Gastroesophageal sphincter (tissue), 4 donors: Measurements from ENCODE around the gene MPHOSPH10. TPM values are rescaled to one million over a fixed set of nuclear protein-coding genes. Genes with fewer than 3 reads are reported as not detected.

Experiments used
- ATAC-seq: fragments of 150-250 bp; one replicate; pipeline ENCODE4 v1.9.1; 2016; ENCODE audit warnings: mild to moderate bottlenecking, moderate library complexity
- H3K27ac ChIP-seq, 4 donors: fragments of 200-600 bp; sonication (generic) in 3 of 4; 1 replicate in 3 of 4; 2 replicates in 1 of 4; pipeline ENCODE4 v1.5.1; 2016 to 2019
- H3K27me3 ChIP-seq: fragments of 200-600 bp; sonication (generic); one replicate; pipeline ENCODE4 v1.5.1; 2019
- H3K36me3 ChIP-seq, 2 donors: fragments of 200-600 bp; sonication (generic); one replicate each; pipeline ENCODE4 v1.5.1; 2019; ENCODE audit warnings: control low read depth in 1 of 2
- H3K4me1 ChIP-seq, 3 donors: fragments of 200-600 bp; sonication (generic); 1 replicate in 2 of 3; 2 replicates in 1 of 3; pipeline ENCODE4 v1.5.1; 2016 to 2019; ENCODE audit warnings: control low read depth in 2 of 3
- H3K4me3 ChIP-seq, 2 donors: fragments of 200-600 bp; sonication (generic); one replicate each; pipeline ENCODE4 v1.5.1; 2019; ENCODE audit warnings: mild to moderate bottlenecking in 1 of 2, moderate library complexity in 1 of 2
- H3K9me3 ChIP-seq, 3 donors: fragments of 200-600 bp; sonication (generic); one replicate each; pipeline ENCODE4 v1.5.1; 2017 to 2019; ENCODE audit warnings: control low read depth in 2 of 3
- EP300 ChIP-seq: sonication (generic); formaldehyde crosslinking; IDR thresholded peaks from one replicate; pipeline ENCODE4 v1.6.1; 2017; ENCODE audit warnings: antibody characterized with exemption, mild to moderate bottlenecking
- POLR2A ChIP-seq, 2 donors: fragments of 450-650 bp; IDR thresholded peaks; one replicate each; pipeline ENCODE4 v1.6.1; 2017; ENCODE audit warnings: antibody characterized with exemption in 2 of 2, mild to moderate bottlenecking in 2 of 2, moderate library complexity in 1 of 2
- POLR2AphosphoS5 ChIP-seq: sonication (generic); formaldehyde crosslinking; IDR thresholded peaks from one replicate; pipeline ENCODE4 v1.6.1; 2017; ENCODE audit warnings: antibody characterized with exemption
- WGBS, 2 donors: methylation state at CpG; one replicate each; pipeline ENCODE4 v1.1.5; 2018; ENCODE audit warnings: low coverage in 1 of 2; 5-methylcytosine and 5-hydroxymethylcytosine counted together
- total RNA-seq, 4 donors: library from RNA; depleted of rRNA; stranded (reverse); fragments of >200 nt; gene quantifications; one replicate each; pipeline ENCODE4 v1.1.0, GENCODE V29; 2016
- TF ChIP-seq, protein P1 (sequence below), 4 experiments: fragments of 200-600 bp in 2 of 4; fragments of 450-650 bp in 2 of 4; sonication (generic) in 1 of 4; IDR thresholded peaks; one replicate each; pipeline ENCODE4 v1.5.1; 2017 to 2019; ENCODE audit warnings: antibody characterized with exemption in 4 of 4, mild to moderate bottlenecking in 2 of 4, moderate library complexity in 2 of 4

MPHOSPH10 gene
- total RNA-seq, 4 donors from 2014 or later: 16.2 to 24.6 (median 22.1) TPM

DNA sequence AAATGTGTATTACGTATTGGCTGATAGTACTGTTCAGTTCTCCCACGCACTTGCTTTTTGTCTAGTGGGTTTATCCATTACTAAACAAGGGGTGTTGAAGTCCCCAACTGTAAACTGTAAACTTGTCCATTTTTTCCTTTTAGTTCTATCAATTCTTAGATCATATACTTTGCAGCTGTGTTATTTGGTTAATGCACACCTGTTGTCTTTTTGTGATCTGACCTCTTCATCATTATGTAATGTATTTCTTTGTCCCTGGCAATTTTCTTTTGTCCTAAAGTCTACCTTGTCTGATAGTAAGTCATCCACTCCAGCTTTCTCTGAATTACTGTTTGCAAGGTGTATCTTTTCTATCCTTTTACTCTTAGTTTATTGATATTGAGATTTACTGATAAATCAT lies 22.3 kb upstream of the MPHOSPH10 start:
- TF ChIP-seq POLR2A (IDR thresholded peaks at IDR 0.05) (no peak), EP300 (no peak), POLR2AphosphoS5 (no peak)
- TF ChIP-seq, protein P1, sequence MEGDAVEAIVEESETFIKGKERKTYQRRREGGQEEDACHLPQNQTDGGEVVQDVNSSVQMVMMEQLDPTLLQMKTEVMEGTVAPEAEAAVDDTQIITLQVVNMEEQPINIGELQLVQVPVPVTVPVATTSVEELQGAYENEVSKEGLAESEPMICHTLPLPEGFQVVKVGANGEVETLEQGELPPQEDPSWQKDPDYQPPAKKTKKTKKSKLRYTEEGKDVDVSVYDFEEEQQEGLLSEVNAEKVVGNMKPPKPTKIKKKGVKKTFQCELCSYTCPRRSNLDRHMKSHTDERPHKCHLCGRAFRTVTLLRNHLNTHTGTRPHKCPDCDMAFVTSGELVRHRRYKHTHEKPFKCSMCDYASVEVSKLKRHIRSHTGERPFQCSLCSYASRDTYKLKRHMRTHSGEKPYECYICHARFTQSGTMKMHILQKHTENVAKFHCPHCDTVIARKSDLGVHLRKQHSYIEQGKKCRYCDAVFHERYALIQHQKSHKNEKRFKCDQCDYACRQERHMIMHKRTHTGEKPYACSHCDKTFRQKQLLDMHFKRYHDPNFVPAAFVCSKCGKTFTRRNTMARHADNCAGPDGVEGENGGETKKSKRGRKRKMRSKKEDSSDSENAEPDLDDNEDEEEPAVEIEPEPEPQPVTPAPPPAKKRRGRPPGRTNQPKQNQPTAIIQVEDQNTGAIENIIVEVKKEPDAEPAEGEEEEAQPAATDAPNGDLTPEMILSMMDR (IDR thresholded peaks at IDR 0.05): no peak
- WGBS, 2 donors: 87 to 92% methylated on average over 2 of the region's 2 CpGs
- H3K9me3 ChIP-seq: no peaks in the 10 kb centered on the region
- no peaks in the 10 kb centered on the region for H3K27me3 ChIP-seq
- no peak for ATAC-seq
- H3K36me3 ChIP-seq: peaks cover 0 to 39% of the 10 kb centered on the region in 2 donors
- H3K4me1 ChIP-seq: no peaks in the 10 kb centered on the region
- H3K27ac ChIP-seq: no peak overlapping the region
- no peak overlapping the region for H3K4me3 ChIP-seq

DNA sequence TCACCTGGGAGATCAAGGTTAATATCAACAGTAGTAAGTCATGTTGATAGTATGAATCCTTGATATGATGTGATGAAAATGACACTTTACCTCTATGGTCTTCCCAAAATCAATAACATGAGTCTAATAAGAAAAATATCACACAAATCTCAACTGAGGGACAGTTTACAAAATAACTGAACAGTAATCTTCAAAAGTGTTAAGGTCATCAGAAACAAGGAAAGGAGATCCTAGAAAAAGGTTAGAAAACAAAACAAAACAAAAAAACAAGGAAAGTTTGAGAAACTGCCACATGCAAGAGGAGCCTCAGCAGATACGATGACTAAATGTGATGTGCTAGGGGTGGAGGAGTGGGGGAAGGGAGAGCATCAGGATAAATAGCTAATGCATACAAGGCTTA lies 16.6 kb upstream of the MPHOSPH10 start:
- TF ChIP-seq POLR2A (IDR thresholded peaks at IDR 0.05) (no peak), EP300 (no peak), POLR2AphosphoS5 (no peak)
- TF ChIP-seq, protein P1 (IDR thresholded peaks at IDR 0.05): no peak
- H3K36me3 ChIP-seq: peaks cover 0 to 77% of the 10 kb centered on the region in 2 donors

DNA sequence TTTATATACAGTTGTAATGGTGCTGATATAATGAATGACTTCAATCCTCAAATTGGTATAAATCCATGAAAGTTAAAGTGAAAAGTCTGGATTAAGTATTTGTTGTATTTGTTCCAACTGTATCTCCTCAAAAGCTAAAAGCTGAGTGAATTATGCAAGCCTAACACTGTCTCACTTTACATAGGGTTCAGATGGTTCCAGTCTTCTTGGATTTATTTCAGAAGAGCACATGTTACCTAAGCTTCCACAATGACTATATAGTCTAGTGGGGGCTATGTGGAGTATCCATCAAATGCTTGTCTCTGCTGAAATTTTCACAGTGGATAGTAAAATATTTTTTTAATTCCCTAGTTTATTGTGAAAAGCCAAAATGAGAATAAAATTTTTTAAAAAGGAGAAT lies 13.4 kb upstream of the MPHOSPH10 start:
- no peaks in the 10 kb centered on the region for H3K4me1 ChIP-seq
- no peaks in the 10 kb centered on the region for H3K9me3 ChIP-seq
- no peak overlapping the region for H3K4me3 ChIP-seq
- TF ChIP-seq POLR2AphosphoS5 (no peak), EP300 (no peak), POLR2A (IDR thresholded peaks at IDR 0.05) (no peak)
- TF ChIP-seq, protein P1 (IDR thresholded peaks at IDR 0.05): no peak
- peaks cover 0 to 90% of the 10 kb centered on the region in 2 donors for H3K36me3 ChIP-seq
- H3K27ac ChIP-seq: no peak overlapping the region
- ATAC-seq: no peak
- no peaks in the 10 kb centered on the region for H3K27me3 ChIP-seq

More for the DNA sequence above, 16.6 kb upstream of the MPHOSPH10 start:
- 78 to 100% methylated on average over 1 of the region's 1 CpG for WGBS, 2 donors
- H3K27ac ChIP-seq: no peak overlapping the region
- no peaks in the 10 kb centered on the region for H3K9me3 ChIP-seq
- no peaks in the 10 kb centered on the region for H3K27me3 ChIP-seq
- ATAC-seq: no peak
- no peak overlapping the region for H3K4me3 ChIP-seq
- H3K4me1 ChIP-seq: no peaks in the 10 kb centered on the region

DNA sequence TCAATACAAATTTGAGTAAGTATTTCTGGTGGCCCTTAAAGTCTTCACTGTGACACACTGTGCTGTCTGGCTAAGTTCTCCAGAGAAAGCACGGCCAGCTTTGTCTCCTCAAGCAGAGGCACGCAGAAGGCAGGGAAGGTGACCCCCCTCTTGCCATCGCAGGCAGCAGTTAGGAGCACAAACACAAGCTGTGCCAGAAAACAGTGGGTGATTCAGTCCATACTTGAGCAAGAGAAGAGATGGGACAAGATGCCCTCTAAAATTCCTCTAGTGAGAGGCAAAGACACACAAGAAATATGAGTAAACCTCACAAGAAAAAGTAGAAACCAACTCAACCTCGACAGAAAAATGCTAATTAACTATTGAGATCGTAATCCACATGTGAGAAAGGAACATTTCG lies 10.2 kb upstream of the MPHOSPH10 start:
- H3K4me3 ChIP-seq: no peak overlapping the region
- 86 to 89% methylated on average over 4 to 6 of the region's 6 CpGs for WGBS, 2 donors
- no peaks in the 10 kb centered on the region for H3K4me1 ChIP-seq
- ATAC-seq: no peak
- peaks cover 0 to 79% of the 10 kb centered on the region in 2 donors for H3K36me3 ChIP-seq
- H3K27ac ChIP-seq: no peak overlapping the region
- no peaks in the 10 kb centered on the region for H3K27me3 ChIP-seq
- TF ChIP-seq EP300 (no peak), POLR2A (IDR thresholded peaks at IDR 0.05) (no peak), POLR2AphosphoS5 (no peak)
- TF ChIP-seq, protein P1 (IDR thresholded peaks at IDR 0.05): no peak
- H3K9me3 ChIP-seq: no peaks in the 10 kb centered on the region

DNA sequence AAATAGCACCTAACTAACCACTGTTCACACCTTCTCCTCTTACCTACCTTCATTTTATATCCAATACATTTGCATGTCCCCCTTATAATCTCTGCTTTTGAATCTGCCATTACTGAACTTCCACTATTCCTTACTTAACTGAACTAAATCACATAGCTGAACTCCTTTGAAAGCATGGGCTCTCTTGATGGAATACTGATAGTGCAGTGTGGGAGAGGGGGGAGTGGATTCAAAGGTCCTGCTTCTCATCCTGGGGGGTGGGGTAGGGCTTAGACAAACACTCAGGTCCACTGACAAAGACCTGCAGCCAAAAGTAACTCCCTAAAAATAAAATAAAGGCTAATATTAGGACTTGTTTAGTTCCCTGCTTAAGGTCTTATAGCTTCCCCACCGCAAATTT lies 9.0 kb upstream of the MPHOSPH10 start:
- Histone ChIP-seq H3K36me3 (peaks cover 0 to 66% of the 10 kb centered on the region in 2 donors), H3K4me3 (no peak overlapping the region)
- 100% methylated on average over 1 of the region's 1 CpG for WGBS, 2 donors

More for the DNA sequence above, 9.0 kb upstream of the MPHOSPH10 start:
- no peaks in the 10 kb centered on the region for H3K4me1 ChIP-seq
- TF ChIP-seq POLR2A (IDR thresholded peaks at IDR 0.05): no peak
- TF ChIP-seq, protein P1 (IDR thresholded peaks at IDR 0.05): no peak
- TF ChIP-seq POLR2AphosphoS5: no peak
- no peak for TF ChIP-seq EP300
- H3K27ac ChIP-seq: no peak overlapping the region
- ATAC-seq: no peak
- no peaks in the 10 kb centered on the region for H3K9me3 ChIP-seq
- no peaks in the 10 kb centered on the region for H3K27me3 ChIP-seq
